DOHH2 (cell line): Measurements from ENCODE around the gene LNX1.

Experiments used
- H3F3A ChIP-seq: fragments of 200-600 bp; sonication (generic), shearing (Covaris generic); 2 replicates; pipeline ENCODE4 v1.6.0; 2016; ENCODE audit warnings: antibody characterized with exemption, mild to moderate bottlenecking; ENCODE audit not compliant: control insufficient read depth, insufficient read depth
- H3K27ac ChIP-seq: fragments of 200-600 bp; sonication (generic); 2 replicates; pipeline ENCODE4 v1.5.1; 2014; ENCODE audit warnings: low read depth, mild to moderate bottlenecking, low read length, moderate library complexity
- H3K27me3 ChIP-seq: fragments of 200-600 bp; sonication (generic); 2 replicates; pipeline ENCODE4 v1.6.1; 2014; ENCODE audit warnings: mild to moderate bottlenecking, low read length, mixed read lengths; ENCODE audit not compliant: control insufficient read depth
- H3K36me3 ChIP-seq: fragments of 200-600 bp; sonication (generic); 2 replicates; pipeline ENCODE4 v1.6.1; 2014; ENCODE audit warnings: mild to moderate bottlenecking, low read length, moderate library complexity, mixed read lengths; ENCODE audit not compliant: control insufficient read depth
- H3K4me1 ChIP-seq: fragments of 200-600 bp; sonication (generic); 2 replicates; pipeline ENCODE4 v1.6.1; 2014; ENCODE audit warnings: mild to moderate bottlenecking, low read length, mixed read lengths; ENCODE audit not compliant: control insufficient read depth
- H3K4me2 ChIP-seq: fragments of 200-600 bp; sonication (generic); 2 replicates; pipeline ENCODE4 v1.6.0; 2014; ENCODE audit warnings: mild to moderate bottlenecking, low read length, moderate library complexity
- H3K4me3 ChIP-seq: fragments of 200-600 bp; sonication (generic); 2 replicates; pipeline ENCODE4 v1.5.1; 2014; ENCODE audit warnings: mild to moderate bottlenecking, low read length, mixed read lengths
- H3K79me2 ChIP-seq: fragments of 200-600 bp; sonication (generic); 2 replicates; pipeline ENCODE4 v1.6.1; 2014; ENCODE audit warnings: mild to moderate bottlenecking, low read length, mixed read lengths; ENCODE audit not compliant: control insufficient read depth
- H3K9me2 ChIP-seq: fragments of 200-600 bp; sonication (generic); replicated peaks from 2 replicates; pipeline ENCODE4 v1.6.1; 2014; ENCODE audit warnings: mild to moderate bottlenecking, low read length, mixed read lengths; ENCODE audit not compliant: control insufficient read depth
- H3K9me3 ChIP-seq: fragments of 200-600 bp; sonication (generic); 2 replicates; pipeline ENCODE4 v1.6.1; 2014; ENCODE audit warnings: antibody characterized with exemption, low read length, mixed read lengths; ENCODE audit not compliant: control insufficient read depth, insufficient read depth
- H4K20me1 ChIP-seq: fragments of 200-600 bp; sonication (generic); 2 replicates; pipeline ENCODE4 v1.6.0; 2014; ENCODE audit warnings: low read depth, mild to moderate bottlenecking, antibody characterized with exemption, low read length, moderate library complexity; ENCODE audit not compliant: control insufficient read depth, insufficient read depth
- EZH2phosphoT487 ChIP-seq: fragments of 200-600 bp; sonication (generic); IDR thresholded peaks from 2 replicates; pipeline ENCODE4 v1.6.1; 2017; ENCODE audit warnings: borderline replicate concordance, mild to moderate bottlenecking, antibody characterized with exemption, low read length, moderate library complexity, mixed read lengths
- TF ChIP-seq, protein P1 (sequence below): fragments of 200-600 bp; sonication (generic); IDR thresholded peaks from one replicate; pipeline ENCODE4 v1.5.1; 2014; ENCODE audit warnings: antibody characterized with exemption, mild to moderate bottlenecking, low read depth, low read length; ENCODE audit not compliant: poor library complexity, severe bottlenecking

Gene LNX1

DNA sequence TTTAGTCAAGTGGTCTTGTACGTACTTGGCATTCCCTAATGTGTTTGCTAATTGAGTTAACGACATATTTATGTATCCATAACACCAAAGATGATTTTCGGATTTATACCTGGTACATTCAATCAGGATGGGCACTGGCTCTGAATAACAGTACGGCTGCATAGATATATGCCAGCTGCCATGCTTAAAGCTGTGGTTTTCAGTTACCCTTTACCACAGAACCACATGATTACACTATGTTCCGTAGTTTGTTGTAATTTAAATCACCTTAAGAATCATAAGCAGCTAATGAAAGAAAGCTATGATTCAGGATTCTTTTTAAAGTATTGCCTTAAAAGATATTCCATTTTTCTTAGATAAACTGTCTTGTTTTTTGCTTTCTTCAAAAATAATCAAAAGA is 160.2 kb downstream of the LNX1 start:
- Histone ChIP-seq H3K4me1 (no peaks in the 10 kb centered on the region), H3K36me3 (peaks cover 74% of the 10 kb centered on the region), H3K27ac (no peak overlapping the region), H3K27me3 (no peaks in the 10 kb centered on the region), H3K9me2 (no peaks in the 10 kb centered on the region), H3K9me3 (no peaks in the 10 kb centered on the region), H3F3A (no peaks in the 10 kb centered on the region), H3K4me2 (no peak overlapping the region), H4K20me1 (no peaks in the 10 kb centered on the region), H3K4me3 (no peak overlapping the region), H3K79me2 (peaks cover 3% of the 10 kb centered on the region; the same call in 1 of the 2 replicates)
- TF ChIP-seq, protein P1, sequence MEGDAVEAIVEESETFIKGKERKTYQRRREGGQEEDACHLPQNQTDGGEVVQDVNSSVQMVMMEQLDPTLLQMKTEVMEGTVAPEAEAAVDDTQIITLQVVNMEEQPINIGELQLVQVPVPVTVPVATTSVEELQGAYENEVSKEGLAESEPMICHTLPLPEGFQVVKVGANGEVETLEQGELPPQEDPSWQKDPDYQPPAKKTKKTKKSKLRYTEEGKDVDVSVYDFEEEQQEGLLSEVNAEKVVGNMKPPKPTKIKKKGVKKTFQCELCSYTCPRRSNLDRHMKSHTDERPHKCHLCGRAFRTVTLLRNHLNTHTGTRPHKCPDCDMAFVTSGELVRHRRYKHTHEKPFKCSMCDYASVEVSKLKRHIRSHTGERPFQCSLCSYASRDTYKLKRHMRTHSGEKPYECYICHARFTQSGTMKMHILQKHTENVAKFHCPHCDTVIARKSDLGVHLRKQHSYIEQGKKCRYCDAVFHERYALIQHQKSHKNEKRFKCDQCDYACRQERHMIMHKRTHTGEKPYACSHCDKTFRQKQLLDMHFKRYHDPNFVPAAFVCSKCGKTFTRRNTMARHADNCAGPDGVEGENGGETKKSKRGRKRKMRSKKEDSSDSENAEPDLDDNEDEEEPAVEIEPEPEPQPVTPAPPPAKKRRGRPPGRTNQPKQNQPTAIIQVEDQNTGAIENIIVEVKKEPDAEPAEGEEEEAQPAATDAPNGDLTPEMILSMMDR = no peak
- no peak for TF ChIP-seq EZH2phosphoT487

DNA sequence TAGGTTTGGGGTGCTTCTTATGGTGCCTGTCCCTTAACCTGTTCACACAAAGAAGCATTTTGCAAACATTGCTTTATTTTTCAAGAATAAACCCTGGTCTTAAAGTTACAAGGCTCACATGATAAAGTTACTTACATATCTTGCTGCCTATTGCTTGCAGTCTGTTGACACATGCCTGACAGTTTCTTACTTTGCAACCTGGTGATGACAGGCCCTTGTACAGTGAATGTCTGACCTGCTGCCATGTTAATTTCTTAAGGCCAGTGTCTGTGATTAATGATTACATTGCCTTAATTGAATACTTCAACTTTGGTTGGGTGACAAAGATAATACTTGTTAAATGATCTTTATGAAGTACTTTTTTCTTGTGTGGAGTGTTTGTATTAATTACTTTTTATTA is 163.9 kb downstream of the LNX1 start:
- Histone ChIP-seq H3K4me2 (no peak overlapping the region), H3F3A (peaks cover 5% of the 10 kb centered on the region; the same call in 1 of the 2 replicates)

DNA sequence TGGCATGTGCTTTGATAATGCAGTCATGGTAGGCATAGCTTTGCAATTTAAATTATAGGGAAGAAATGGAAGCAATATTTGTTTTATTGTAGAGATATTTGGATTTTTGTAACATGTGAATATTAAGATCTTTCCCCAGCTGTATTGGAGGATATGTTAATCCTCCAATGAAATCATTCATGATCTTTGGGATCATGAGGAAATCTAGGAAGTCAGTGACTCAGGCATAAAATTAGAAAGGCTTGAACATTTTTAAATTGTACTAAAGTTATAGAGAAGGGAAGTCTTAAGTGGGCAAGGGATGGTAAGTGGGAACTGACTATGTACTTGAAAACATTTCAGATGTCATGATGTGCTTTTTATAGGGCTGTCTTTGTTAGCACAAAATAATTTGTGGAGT is 167.0 kb downstream of the LNX1 start:
- Histone ChIP-seq H3K9me3 (no peaks in the 10 kb centered on the region), H3K27ac (no peak overlapping the region), H3K4me2 (no peak overlapping the region), H3K27me3 (no peaks in the 10 kb centered on the region), H3K4me1 (no peaks in the 10 kb centered on the region), H3K9me2 (no peaks in the 10 kb centered on the region), H3K36me3 (peaks cover 44% of the 10 kb centered on the region), H3K4me3 (no peak overlapping the region), H3F3A (peaks cover 5% of the 10 kb centered on the region; the same call in 1 of the 2 replicates), H3K79me2 (peaks cover 4% of the 10 kb centered on the region; the same call in 1 of the 2 replicates), H4K20me1 (no peaks in the 10 kb centered on the region)
- TF ChIP-seq, protein P1 = no peak
- TF ChIP-seq EZH2phosphoT487 = no peak

More for the DNA sequence above, 163.9 kb downstream of the LNX1 start:
- Histone ChIP-seq H4K20me1 (no peaks in the 10 kb centered on the region), H3K4me1 (no peaks in the 10 kb centered on the region), H3K27me3 (no peaks in the 10 kb centered on the region), H3K4me3 (no peak overlapping the region), H3K9me2 (no peaks in the 10 kb centered on the region), H3K36me3 (peaks cover 59% of the 10 kb centered on the region), H3K27ac (no peak overlapping the region), H3K79me2 (peaks cover 7% of the 10 kb centered on the region; the same call in 1 of the 2 replicates), H3K9me3 (no peaks in the 10 kb centered on the region)
- TF ChIP-seq, protein P1 = no peak
- TF ChIP-seq EZH2phosphoT487 = no peak
